HG03095 (cell line): Measurements from ENCODE around the gene HSP90AA1.
"Not testable (repeated sequence)": the region's sequence is repeated elsewhere in the genome, so short reads cannot be mapped to it uniquely, and the experiment has no call there.

Source experiments
- ATAC-seq: cut with Tn5 transposase; IDR thresholded peaks from one replicate; pipeline ENCODE4 v1.9.1; 2021; ENCODE audit warnings: moderate library complexity; ENCODE audit not compliant: unreplicated experiment

HSP90AA1 gene

GRCh38 chr14:102095231-102095870 lies 8.5 kb upstream of the HSP90AA1 start:
- no peak for ATAC-seq

GRCh38 chr14:102094101-102094500 lies 7.3 kb upstream of the HSP90AA1 start:
- ATAC-seq = no peak

GRCh38 chr14:102092806-102093205 lies 6.0 kb upstream of the HSP90AA1 start:
- no peak for ATAC-seq

- no peak for ATAC-seq
These were observed 3.9 kb upstream of the HSP90AA1 start for GRCh38 chr14:102090713-102091112.

GRCh38 chr14:102089621-102090343 lies 2.9 kb upstream of the HSP90AA1 start:
- ATAC-seq = no peak

- ATAC-seq = no peak
These were observed 1.4 kb upstream of the HSP90AA1 start for GRCh38 chr14:102088012-102088792.

- no peak for ATAC-seq
These were observed 843 bp upstream of the HSP90AA1 start for GRCh38 chr14:102087762-102088011.

- no peak for ATAC-seq
These were observed 204 bp downstream of the HSP90AA1 start for GRCh38 chr14:102086709-102086971.

- peak; percentile 26 for ATAC-seq
These were observed 716 bp downstream of the HSP90AA1 start for GRCh38 chr14:102085948-102086708.

GRCh38 chr14:102085488-102085887 lies 1.4 kb downstream of the HSP90AA1 start:
- ATAC-seq = no peak

- no peak for ATAC-seq
These were observed 1.9 kb downstream of the HSP90AA1 start for GRCh38 chr14:102084931-102085330.

GRCh38 chr14:102084522-102084921 lies 2.3 kb downstream of the HSP90AA1 start:
- ATAC-seq = not testable (repeated sequence)

- ATAC-seq = no peak
These were observed 5.4 kb downstream of the HSP90AA1 start for GRCh38 chr14:102081231-102082080.

- ATAC-seq = no peak
These were observed 6.4 kb downstream of the HSP90AA1 start for GRCh38 chr14:102080183-102081080.

GRCh38 chr14:102079700-102079979 lies 7.2 kb downstream of the HSP90AA1 start:
- ATAC-seq = no peak

- no peak for ATAC-seq
These were observed 7.8 kb downstream of the HSP90AA1 start for GRCh38 chr14:102078831-102079699.

GRCh38 chr14:102078361-102078791 lies 8.5 kb downstream of the HSP90AA1 start:
- not testable (repeated sequence) for ATAC-seq

GRCh38 chr14:102077382-102077709 lies 9.5 kb downstream of the HSP90AA1 start:
- no peak for ATAC-seq

GRCh38 chr14:102075155-102075554 lies 11.7 kb downstream of the HSP90AA1 start:
- ATAC-seq = no peak
